GM19328 (cell line): ENCODE data around the gene EFCAB8.
"Not testable (repeated sequence)": the region's sequence is repeated elsewhere in the genome, so short reads cannot be mapped to it uniquely, and the experiment has no call there.

ENCODE experiments used
- ATAC-seq: cut with Tn5 transposase; IDR thresholded peaks from one replicate; pipeline ENCODE4 v1.9.1; 2021; ENCODE audit warnings: mild to moderate bottlenecking, moderate library complexity; ENCODE audit not compliant: unreplicated experiment

EFCAB8 gene

GRCh38 chr20:32946629-32947028 is 87.9 kb downstream of the EFCAB8 start:
- ATAC-seq, result no peak

GRCh38 chr20:32950539-32950938 is 91.8 kb downstream of the EFCAB8 start:
- not testable (repeated sequence) for ATAC-seq

DNA sequence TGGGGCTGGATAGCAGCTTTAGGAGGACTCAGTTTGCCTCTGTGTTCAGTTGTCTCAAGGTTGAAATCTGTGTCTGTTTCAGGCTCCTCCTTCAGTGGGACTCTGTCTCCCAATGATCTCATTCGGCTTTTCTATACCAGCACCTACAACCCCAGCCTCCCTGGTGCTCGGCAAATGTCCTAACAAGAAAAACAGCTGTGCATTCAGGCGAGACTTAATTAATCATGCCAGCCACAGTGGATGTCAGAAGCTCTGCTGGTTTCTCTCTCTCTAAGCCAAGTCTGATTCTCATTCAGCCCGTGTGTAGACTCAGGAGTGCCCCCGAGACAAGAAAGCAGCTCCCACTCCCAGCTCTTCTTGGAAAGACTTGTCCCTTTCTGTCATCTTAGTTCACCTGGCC is 98.7 kb downstream of the EFCAB8 start:
- ATAC-seq, result no peak

- ATAC-seq, result no peak
These were observed 99.9 kb downstream of the EFCAB8 start for GRCh38 chr20:32958574-32958973.

DNA sequence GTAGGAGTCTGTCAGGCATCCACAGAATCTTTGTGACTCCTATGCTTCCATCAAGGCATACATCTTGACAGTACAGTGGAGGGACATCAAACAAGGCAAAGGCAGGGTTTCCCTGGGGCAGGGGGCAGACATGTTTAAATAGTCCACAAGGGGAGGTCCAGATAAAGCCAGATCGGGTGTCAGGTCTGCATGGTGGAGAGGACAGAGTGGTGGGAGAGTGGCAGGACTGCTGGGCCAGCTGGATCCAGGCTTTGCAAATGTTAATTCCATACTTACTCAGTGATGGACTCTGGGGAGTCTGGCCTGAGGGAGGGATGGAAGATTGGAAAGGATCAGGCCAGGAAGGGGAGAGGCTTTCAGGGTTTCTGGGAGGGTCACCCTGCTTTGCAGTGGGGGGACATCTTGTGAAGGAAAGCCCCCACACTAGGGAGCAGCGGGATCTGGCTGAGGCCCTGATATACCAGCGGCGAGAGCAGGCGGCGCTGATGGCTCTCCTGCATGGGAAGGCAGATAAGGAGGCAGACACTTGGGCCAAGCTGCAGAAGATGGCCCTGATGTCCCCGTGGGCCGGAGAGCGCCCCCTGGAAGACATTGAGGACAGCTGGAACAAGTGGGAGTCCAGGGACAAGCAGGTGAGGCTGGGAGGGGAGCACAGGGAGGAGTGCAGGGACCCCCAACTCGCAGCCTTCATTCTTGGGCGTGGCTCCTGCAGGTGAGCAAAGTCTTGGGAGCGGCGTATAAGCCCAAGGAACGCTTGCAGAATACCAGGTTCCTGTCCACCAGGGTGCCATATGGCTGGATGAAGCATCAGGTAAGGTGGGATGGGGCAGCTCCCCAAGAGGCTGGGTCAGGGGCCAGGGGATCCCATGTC is 100.9 kb downstream of the EFCAB8 start:
- no peak for ATAC-seq

GRCh38 chr20:32960222-32960518 is 101.4 kb downstream of the EFCAB8 start:
- ATAC-seq, result no peak

- no peak for ATAC-seq
These were observed 102.4 kb downstream of the EFCAB8 start for GRCh38 chr20:32960849-32961731.

GRCh38 chr20:32962053-32962452 is 103.3 kb downstream of the EFCAB8 start:
- ATAC-seq, result no peak

GRCh38 chr20:32962646-32963045 is 103.9 kb downstream of the EFCAB8 start:
- ATAC-seq, result not testable (repeated sequence)

GRCh38 chr20:32963176-32963575 is 104.5 kb downstream of the EFCAB8 start:
- ATAC-seq, result no peak

- no peak for ATAC-seq
These were observed 105.9 kb downstream of the EFCAB8 start for GRCh38 chr20:32964575-32964974.

DNA sequence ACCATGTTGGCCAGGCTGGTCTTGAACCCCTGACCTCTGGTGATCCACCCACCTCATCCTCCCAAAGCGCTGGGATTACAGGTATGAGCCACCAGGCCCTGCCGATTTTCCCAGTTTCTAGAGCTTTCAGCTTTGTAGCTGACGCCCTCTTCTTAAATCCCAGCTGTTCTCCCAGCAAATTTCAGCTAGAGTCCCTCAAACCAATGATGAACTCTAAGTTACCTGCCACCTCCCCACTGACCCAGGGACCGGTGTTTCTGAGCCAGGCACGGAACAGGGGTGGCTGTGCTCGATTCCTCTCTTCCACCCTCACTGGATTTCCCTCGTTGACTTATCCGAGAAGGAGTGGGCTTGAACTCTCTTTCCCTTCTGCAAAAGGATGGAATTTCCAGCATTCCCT is 106.4 kb downstream of the EFCAB8 start:
- ATAC-seq, result no peak

DNA sequence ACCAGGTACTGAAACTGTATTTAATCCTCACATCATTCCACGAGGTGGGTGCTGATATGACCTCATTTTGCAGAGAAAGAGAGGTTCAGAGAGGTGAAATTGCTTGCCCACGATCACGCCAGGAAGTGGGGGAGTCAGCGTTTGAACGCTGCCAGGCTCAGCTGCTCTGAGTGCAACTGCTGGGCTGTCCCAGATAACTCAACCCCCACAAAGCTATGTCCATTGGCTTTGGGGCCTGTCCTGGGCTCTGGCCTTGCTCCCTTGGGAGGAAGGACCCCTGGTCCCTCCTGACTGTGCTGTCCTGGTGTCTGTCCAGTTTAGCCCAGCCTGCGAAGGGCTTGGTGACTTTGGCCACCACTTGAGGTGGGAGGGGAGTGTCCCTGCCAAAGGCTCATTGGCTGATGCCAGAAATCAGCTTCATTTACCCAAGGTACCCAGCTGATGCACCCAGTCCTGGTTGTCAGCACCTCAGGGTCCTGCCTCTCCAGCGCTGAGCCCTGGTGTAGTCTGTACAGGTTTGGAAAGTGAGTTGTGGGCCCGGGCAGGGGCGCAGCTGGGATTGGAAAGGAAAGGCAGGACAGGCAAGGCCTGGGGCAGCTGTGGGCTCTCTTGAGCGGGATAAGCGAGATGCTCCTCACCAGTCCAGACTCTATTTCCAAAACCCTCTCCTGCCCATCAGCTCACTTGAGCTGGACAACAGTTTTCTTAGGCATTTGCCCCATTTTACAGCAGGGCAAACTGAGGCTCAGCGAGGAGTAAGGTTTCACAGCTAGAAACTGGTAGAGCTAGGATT is 107.1 kb downstream of the EFCAB8 start:
- no peak for ATAC-seq

DNA sequence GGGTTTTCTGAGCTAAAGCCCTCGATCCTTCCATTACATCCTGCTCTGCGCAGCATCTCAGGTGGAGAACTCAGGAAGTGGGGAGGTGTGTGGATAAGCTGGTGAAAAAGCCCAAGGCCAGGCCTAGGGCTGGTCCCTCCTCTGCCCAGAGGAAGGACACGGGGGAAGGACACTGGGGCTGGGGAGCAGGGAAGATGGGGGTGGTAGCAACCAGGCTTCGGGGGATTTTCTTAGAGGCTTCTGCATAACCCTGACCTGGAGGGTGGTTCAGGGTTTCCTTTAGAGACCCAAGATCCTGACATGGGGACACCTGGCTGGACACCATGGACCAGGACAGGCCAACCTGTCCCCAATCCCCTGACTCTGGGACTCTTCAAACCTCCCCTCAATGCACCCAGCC is 107.7 kb downstream of the EFCAB8 start:
- no peak for ATAC-seq

DNA sequence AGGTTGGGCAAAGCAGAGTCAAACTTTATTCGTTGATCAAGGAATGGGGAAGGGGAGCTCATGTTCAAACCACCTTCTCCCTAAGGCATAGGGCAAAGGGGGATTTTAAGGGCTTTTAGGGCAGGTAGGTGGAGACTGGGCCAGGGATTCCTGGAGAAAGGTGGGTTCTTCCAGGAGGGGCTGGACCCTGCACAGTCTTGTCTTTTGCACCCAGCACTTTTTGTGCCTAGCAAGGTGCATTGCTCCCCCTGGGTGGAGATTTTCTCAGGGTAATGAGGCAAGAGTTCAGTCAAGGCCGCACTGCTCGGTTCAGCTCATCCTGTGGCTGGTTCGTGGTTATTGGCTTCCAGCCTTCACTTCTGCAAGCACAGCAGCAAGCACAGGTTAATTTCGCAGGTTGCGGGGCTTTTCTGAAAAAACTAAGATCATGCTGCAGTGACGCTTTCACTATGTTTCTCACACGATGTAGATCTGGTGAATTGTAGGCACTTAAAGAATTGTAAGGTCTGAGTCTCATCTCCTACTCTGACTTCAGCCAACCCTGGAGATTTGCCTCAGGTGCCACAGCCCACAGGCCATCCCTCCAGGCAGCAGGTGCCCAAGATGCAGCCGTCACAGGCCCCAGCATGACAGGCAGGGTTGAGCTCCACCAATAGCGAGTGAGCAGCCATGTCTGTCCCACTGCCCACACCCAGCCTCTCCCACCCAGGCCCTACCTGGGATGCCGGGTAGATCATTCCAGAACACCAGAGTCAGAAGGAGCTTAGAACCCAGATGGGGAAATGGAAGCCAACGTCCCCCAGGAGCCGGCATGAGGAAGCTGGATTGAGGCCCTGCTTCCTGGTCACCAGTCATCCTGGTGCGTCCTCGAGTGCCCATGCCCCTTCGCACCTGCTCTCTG is 108.4 kb downstream of the EFCAB8 start:
- no peak for ATAC-seq

DNA sequence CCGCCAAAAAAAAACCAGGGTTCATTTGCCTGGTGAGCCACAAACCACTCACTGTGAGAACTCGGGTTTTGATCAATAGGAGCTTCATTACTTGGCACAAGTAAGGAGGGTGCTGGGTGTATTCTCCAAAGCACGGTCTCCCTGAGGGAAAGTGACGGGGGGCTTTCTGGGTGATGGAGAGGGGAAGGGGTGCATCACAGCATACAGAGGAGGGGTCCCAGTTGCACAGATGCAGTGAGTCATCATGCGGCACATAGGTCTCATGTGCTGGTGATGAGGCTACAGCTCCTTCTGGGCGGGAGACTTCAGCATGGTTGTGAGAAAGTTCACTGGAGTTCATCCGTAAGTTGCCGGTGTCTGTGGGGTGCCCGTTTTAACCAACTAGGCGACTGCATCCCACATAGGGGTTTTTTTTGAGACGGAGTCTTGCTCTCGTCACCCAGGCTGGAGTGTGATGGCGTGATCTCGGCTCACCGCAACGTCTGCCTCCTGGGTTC is 109.3 kb downstream of the EFCAB8 start:
- no peak for ATAC-seq

- no peak for ATAC-seq
These were observed 109.9 kb downstream of the EFCAB8 start for GRCh38 chr20:32968478-32969241.

DNA sequence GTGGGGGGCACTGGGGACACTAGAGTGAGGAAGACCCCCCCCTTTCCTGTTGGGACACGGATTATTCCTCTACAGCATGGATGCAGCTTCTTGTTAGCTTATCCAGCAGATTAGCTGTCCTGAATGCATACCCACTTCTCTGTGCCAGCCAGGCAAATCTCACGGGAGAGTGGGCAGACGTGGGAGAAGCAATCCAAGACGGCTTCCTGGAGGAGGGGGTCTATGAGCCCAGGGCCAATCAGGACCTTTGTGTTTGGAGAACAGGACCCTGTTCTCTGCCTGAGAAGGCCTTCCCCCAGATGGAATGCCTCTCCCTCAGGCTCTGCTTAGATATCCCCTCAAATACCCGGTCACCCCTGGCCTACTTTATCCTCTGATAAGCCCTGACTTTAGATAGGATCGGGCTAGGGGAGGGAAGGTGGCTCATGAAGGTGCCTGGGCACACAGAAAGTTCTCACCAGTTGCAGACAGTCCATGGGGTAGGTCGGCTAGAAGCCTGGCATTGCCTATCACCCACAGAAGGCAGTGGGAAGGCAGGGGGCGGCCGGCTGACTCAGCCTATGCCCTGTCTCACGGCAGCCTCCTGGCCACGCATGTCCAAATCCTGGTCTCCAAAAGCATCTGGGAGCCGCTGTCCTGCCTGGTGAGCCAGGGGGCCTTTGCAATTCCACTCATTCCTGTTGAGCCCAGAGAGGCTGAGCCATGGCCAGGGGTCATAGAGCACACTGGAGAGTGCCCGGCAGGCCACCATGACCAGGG is 110.8 kb downstream of the EFCAB8 start:
- ATAC-seq, result no peak
